ENCODE measurements around the gene KIAA1217. TPM values are rescaled to one million over a fixed set of nuclear protein-coding genes. Genes with fewer than 3 reads are reported as not detected.

KIAA1217 gene
- total and polyA plus RNA-seq, 2 of the 8 experiments (the other 6 are each of a cell fraction or from before 2014, with no cell fraction given), result 4.5 to 15.6 TPM

GRCh38 chr10:24589265-24589664 lies 380.3 kb downstream of the KIAA1217 start (continued):
- TF ChIP-seq CHD7 (IDR thresholded peaks at IDR 0.05; ENCODE audit: insufficient replicate concordance, low read length) (no peak), PHF8 (conservative IDR thresholded peaks at IDR 0.05; ENCODE audit: low read depth, low read length) (no peak), SUZ12 (IDR thresholded peaks at IDR 0.05; ENCODE audit: low read length) (no peak), NRF1 (IDR thresholded peaks at IDR 0.05; ENCODE audit: low read depth, low read length) (no peak), RNF2 (IDR thresholded peaks at IDR 0.05; ENCODE audit: borderline replicate concordance, low read depth, low read length, missing control alignments, poor library complexity, severe bottlenecking) (no peak)

All from H1 (cell line).